GM12891 (cell line): ENCODE measurements around the gene HDAC6.

ENCODE experiments used
- POLR2A ChIP-seq: IDR thresholded peaks from 2 replicates; pipeline ENCODE4 v1.6.1; 2011; ENCODE audit warnings: low read depth, low read length, control low read depth
- POLR2AphosphoS5 ChIP-seq: IDR thresholded peaks from 2 replicates; pipeline ENCODE4 v1.6.1; 2011; ENCODE audit warnings: low read depth, low read length, control low read depth

DNA sequence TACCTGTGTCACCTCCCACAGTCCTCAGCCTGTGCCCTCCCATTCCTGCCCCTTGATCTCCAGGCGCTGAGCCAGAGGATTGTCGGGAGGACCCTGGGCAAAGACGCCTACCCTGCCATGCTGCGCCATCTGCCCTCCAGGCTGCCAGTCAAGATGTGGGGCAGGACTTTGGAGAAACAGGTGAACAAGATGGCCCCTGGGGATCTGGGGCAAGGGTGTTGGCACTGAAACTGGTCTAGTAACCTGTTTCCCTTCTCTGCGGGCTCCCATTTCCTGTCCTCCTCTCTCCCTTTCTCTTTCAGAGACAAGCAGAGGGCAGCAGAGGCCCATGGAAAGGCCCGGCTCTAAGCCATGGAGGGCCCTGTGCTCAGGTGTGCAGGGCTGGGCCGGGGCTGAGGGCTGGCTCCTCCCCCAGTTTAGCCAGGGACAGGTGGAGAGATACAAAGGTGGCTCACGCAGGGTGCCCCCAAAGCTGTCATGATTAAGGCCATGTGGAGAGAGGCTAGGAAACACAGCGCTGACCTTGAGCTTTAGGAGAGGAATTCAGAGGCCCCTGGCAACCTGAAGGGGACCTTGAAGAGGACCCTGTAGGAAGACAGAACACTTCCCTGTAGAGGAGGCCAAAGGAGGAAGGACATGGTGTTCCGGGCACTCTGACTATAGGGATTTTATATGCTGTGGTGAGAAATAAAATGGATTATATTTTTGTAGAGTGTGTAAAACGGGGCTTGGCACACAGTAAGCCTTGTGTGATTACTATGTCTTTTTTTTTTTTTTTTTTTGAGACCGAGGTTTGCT, 40.0 kb upstream of the HDAC6 start, which contains the start of gene GLOD5:
- TF ChIP-seq POLR2AphosphoS5 (no peak), POLR2A (no peak)
